Stomach (tissue), 4 donors: ENCODE measurements around the gene FXYD4.

Experiments
- POLR2A ChIP-seq, 4 donors: fragments of 450-650 bp; IDR thresholded peaks; one replicate each; pipeline ENCODE4 v1.6.1; 2016; ENCODE audit warnings: antibody characterized with exemption in 4 of 4, control low read depth in 2 of 4, mild to moderate bottlenecking in 1 of 4, moderate library complexity in 1 of 4
- POLR2AphosphoS5 ChIP-seq, 3 donors: sonication (generic); formaldehyde crosslinking; IDR thresholded peaks; one replicate each; pipeline ENCODE4 v1.6.1; 2016; ENCODE audit warnings: antibody characterized with exemption in 3 of 3
- TF ChIP-seq, protein P1 (sequence below), 7 experiments: fragments of 450-650 bp in 4 of 7; fragments of 200-600 bp in 3 of 7; sonication (generic) in 3 of 7; IDR thresholded peaks; one replicate each; pipeline ENCODE4 v1.5.1; 2016 to 2019; ENCODE audit warnings: antibody characterized with exemption in 7 of 7, control low read depth in 2 of 7, mild to moderate bottlenecking in 1 of 7

DNA sequence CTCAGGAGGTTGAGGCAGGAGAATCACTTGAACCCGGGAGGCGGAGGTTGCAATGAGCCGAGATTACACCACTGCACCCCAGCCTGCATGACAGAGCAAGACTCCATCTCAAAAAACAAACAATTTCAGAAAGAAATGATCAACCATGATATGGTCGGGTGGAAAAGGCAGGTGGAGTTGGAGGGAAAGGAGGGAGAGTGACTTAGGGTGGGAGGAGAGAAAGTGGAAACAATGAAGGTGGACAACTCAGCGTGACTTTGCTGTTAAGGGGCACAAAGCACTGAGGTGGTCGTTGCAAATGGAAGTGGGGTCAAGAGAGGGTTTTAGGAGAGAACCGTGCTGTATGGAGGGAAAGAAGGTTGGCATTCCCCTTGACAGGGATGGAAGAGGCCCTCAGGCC lies 30.0 kb upstream of the FXYD4 start:
- TF ChIP-seq, protein P1, sequence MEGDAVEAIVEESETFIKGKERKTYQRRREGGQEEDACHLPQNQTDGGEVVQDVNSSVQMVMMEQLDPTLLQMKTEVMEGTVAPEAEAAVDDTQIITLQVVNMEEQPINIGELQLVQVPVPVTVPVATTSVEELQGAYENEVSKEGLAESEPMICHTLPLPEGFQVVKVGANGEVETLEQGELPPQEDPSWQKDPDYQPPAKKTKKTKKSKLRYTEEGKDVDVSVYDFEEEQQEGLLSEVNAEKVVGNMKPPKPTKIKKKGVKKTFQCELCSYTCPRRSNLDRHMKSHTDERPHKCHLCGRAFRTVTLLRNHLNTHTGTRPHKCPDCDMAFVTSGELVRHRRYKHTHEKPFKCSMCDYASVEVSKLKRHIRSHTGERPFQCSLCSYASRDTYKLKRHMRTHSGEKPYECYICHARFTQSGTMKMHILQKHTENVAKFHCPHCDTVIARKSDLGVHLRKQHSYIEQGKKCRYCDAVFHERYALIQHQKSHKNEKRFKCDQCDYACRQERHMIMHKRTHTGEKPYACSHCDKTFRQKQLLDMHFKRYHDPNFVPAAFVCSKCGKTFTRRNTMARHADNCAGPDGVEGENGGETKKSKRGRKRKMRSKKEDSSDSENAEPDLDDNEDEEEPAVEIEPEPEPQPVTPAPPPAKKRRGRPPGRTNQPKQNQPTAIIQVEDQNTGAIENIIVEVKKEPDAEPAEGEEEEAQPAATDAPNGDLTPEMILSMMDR (IDR thresholded peaks at IDR 0.05) = no peak
- TF ChIP-seq POLR2AphosphoS5 (IDR thresholded peaks at IDR 0.05) (no peak), POLR2A (IDR thresholded peaks at IDR 0.05) (no peak)
